Stimulated activated CD4-positive, alpha-beta T cell treated with anti-CD3 and anti-CD28 coated beads, Interleukin-4, amount 100 ng/mL, for 4 hours (primary cell): ENCODE data around the gene BEST2.
A peak's percentile ranks its signal among the peaks of the same experiment; 100 is the strongest.
"Not testable (repeated sequence)": the region's sequence is repeated elsewhere in the genome, so short reads cannot be mapped to it uniquely, and the experiment has no call there.

Experiments used
- DNase-seq, 2 experiments: peaks; one replicate each; pipeline ENCODE4 v3.0.0-alpha.2; 2020

The BEST2 gene

GRCh38 chr19:12751635-12752034, at the start of gene BEST2:
Gene BEST2, plus strand, starts transcription at chr19:12751791. Its CDS starts 802 bp downstream, at chr19:12752593.
- no peak for DNase-seq

- DNase-seq = no peak
Observed at GRCh38 chr19:12703046-12703445, 48.5 kb upstream of the BEST2 start.

GRCh38 chr19:12705169-12705568, 46.4 kb upstream of the BEST2 start:
- no peak for DNase-seq

GRCh38 chr19:12705654-12706331, 45.8 kb upstream of the BEST2 start:
- DNase-seq = no peak

- DNase-seq = no peak
Observed at GRCh38 chr19:12706332-12706718, 45.3 kb upstream of the BEST2 start.

GRCh38 chr19:12708641-12709040, 43.0 kb upstream of the BEST2 start:
- no peak for DNase-seq

- no peak for DNase-seq
Observed at GRCh38 chr19:12711187-12711586, 40.4 kb upstream of the BEST2 start.

- DNase-seq = not testable (repeated sequence)
Observed at GRCh38 chr19:12712077-12712476, 39.5 kb upstream of the BEST2 start.

GRCh38 chr19:12713304-12713703, 38.3 kb upstream of the BEST2 start:
- DNase-seq = not testable (repeated sequence)

GRCh38 chr19:12715102-12715501, 36.5 kb upstream of the BEST2 start:
- DNase-seq = no peak

GRCh38 chr19:12715929-12716328, 35.7 kb upstream of the BEST2 start:
- DNase-seq = no peak

- no peak for DNase-seq
Observed at GRCh38 chr19:12720296-12720695, 31.3 kb upstream of the BEST2 start.

- DNase-seq = no peak
Observed at GRCh38 chr19:12720851-12721655, 30.5 kb upstream of the BEST2 start.

- peak; percentile 37 to 52 for DNase-seq
Observed at GRCh38 chr19:12721656-12722565, 29.7 kb upstream of the BEST2 start.

GRCh38 chr19:12722566-12723380, 28.8 kb upstream of the BEST2 start:
- peak; percentile 81 to 94 for DNase-seq

GRCh38 chr19:12723381-12723640, 28.3 kb upstream of the BEST2 start:
- DNase-seq = no peak

- DNase-seq = peak; percentile 74
Observed at GRCh38 chr19:12723641-12724426, 27.8 kb upstream of the BEST2 start, which contains the start of gene TNPO2. Gene TNPO2, minus strand, starts transcription at chr19:12723932. Its CDS starts 2,955 bp downstream, at chr19:12720977.

- DNase-seq = not testable (repeated sequence)
Observed at GRCh38 chr19:12725612-12726011, 26.0 kb upstream of the BEST2 start.

GRCh38 chr19:12726988-12727316, 24.6 kb upstream of the BEST2 start:
- DNase-seq = no peak

- no peak for DNase-seq
Observed at GRCh38 chr19:12727745-12728433, 23.7 kb upstream of the BEST2 start.

- DNase-seq = no peak
Observed at GRCh38 chr19:12730064-12730463, 21.5 kb upstream of the BEST2 start.
